SHP77 (cell line): Measurements from ENCODE around the gene ENPP3.
A peak's percentile ranks its signal among the peaks of the same experiment; 100 is the strongest.
"Not testable (repeated sequence)": the region's sequence is repeated elsewhere in the genome, so short reads cannot be mapped to it uniquely, and the experiment has no call there.

Experiments
- DNase-seq, 2 experiments: peaks; one replicate each; lab custom pipeline; 2025; lab: John Stamatoyannopoulos, UW

ENPP3 gene

GRCh38 chr6:131736811-131737210 is 99.7 kb downstream of the ENPP3 start:
- no peak for DNase-seq

- no peak for DNase-seq
These were observed 102.0 kb downstream of the ENPP3 start for GRCh38 chr6:131739136-131739535.

- no peak for DNase-seq
These were observed 103.1 kb downstream of the ENPP3 start for GRCh38 chr6:131740161-131740560.

GRCh38 chr6:131741688-131742393 is 104.7 kb downstream of the ENPP3 start:
- DNase-seq, result no peak

- DNase-seq, result peak; percentile 5 to 15
These were observed 107.6 kb downstream of the ENPP3 start for GRCh38 chr6:131744432-131745287.

GRCh38 chr6:131745476-131745875 is 108.4 kb downstream of the ENPP3 start:
- no peak for DNase-seq

- DNase-seq, result no peak
These were observed 110.8 kb downstream of the ENPP3 start for GRCh38 chr6:131747821-131748353.

GRCh38 chr6:131749023-131749422 is 111.9 kb downstream of the ENPP3 start:
- DNase-seq, result no peak

GRCh38 chr6:131751012-131751715 is 114.1 kb downstream of the ENPP3 start:
- not testable (repeated sequence) for DNase-seq

GRCh38 chr6:131754088-131754487 is 117.0 kb downstream of the ENPP3 start:
- no peak for DNase-seq

GRCh38 chr6:131754715-131755567 is 117.8 kb downstream of the ENPP3 start:
- no peak for DNase-seq

GRCh38 chr6:131755597-131755996 is 118.5 kb downstream of the ENPP3 start:
- DNase-seq, result no peak

GRCh38 chr6:131756039-131756438 is 118.9 kb downstream of the ENPP3 start:
- no peak for DNase-seq

- DNase-seq, result no peak
These were observed 121.8 kb downstream of the ENPP3 start for GRCh38 chr6:131758920-131759319.

GRCh38 chr6:131761060-131761761 is 124.1 kb downstream of the ENPP3 start:
- DNase-seq, result no peak

- DNase-seq, result no peak
These were observed 124.6 kb downstream of the ENPP3 start for GRCh38 chr6:131761762-131762067.

GRCh38 chr6:131762984-131763383 is 125.9 kb downstream of the ENPP3 start:
- DNase-seq, result no peak

- DNase-seq, result no peak
These were observed 126.6 kb downstream of the ENPP3 start for GRCh38 chr6:131763749-131764148.

GRCh38 chr6:131764350-131764749 is 127.2 kb downstream of the ENPP3 start:
- DNase-seq, result no peak

GRCh38 chr6:131765081-131765803 is 128.1 kb downstream of the ENPP3 start:
- DNase-seq, result no peak
